Nephron (organoid): Measurements from ENCODE around the gene MPZL1.

Source experiments
- H3K27ac Mint-ChIP-seq, 3 experiments: 2 replicates each; pipeline ENCODE4 v1.8.0; 2020; ENCODE audit warnings: mixed read lengths in 3 of 3, mild to moderate bottlenecking in 2 of 3, moderate library complexity in 1 of 3
- H3K27me3 Mint-ChIP-seq: 2 replicates; pipeline ENCODE4 v1.8.0; 2021; ENCODE audit warnings: low read depth, mild to moderate bottlenecking, moderate library complexity, mixed read lengths
- H3K36me3 Mint-ChIP-seq: 2 replicates; pipeline ENCODE4 v1.8.0; 2020; ENCODE audit warnings: low read depth, mixed read lengths
- H3K4me1 Mint-ChIP-seq: 2 replicates; pipeline ENCODE4 v1.8.0; 2020; ENCODE audit warnings: mixed read lengths
- H3K4me3 Mint-ChIP-seq, 3 experiments: 2 replicates each; pipeline ENCODE4 v1.8.0; 2020; ENCODE audit warnings: mild to moderate bottlenecking in 3 of 3, mixed read lengths in 3 of 3, moderate library complexity in 2 of 3
- H3K9me3 Mint-ChIP-seq: 2 replicates; pipeline ENCODE4 v1.8.0; 2020; ENCODE audit warnings: mixed read lengths
- TF ChIP-seq, protein P1 (sequence below), 3 experiments: fragments of 200-600 bp; sonication (generic); IDR thresholded peaks; one replicate each; pipeline ENCODE4 v1.5.0; 2021; ENCODE audit warnings: antibody characterized with exemption in 3 of 3; ENCODE audit not compliant: unreplicated experiment in 3 of 3

The MPZL1 gene

GRCh38 chr1:167746013-167746672, 24.4 kb downstream of the MPZL1 start:
- Mint-ChIP-seq H3K27ac (peak overlapping the region; percentile 5 to 60 (median 15)), H3K27me3 (no peaks in the 10 kb centered on the region), H3K4me3 (no peak overlapping the region), H3K4me1 (peaks cover 49% of the 10 kb centered on the region), H3K9me3 (no peaks in the 10 kb centered on the region), H3K36me3 (peaks cover 10% of the 10 kb centered on the region)
- TF ChIP-seq, protein P1, sequence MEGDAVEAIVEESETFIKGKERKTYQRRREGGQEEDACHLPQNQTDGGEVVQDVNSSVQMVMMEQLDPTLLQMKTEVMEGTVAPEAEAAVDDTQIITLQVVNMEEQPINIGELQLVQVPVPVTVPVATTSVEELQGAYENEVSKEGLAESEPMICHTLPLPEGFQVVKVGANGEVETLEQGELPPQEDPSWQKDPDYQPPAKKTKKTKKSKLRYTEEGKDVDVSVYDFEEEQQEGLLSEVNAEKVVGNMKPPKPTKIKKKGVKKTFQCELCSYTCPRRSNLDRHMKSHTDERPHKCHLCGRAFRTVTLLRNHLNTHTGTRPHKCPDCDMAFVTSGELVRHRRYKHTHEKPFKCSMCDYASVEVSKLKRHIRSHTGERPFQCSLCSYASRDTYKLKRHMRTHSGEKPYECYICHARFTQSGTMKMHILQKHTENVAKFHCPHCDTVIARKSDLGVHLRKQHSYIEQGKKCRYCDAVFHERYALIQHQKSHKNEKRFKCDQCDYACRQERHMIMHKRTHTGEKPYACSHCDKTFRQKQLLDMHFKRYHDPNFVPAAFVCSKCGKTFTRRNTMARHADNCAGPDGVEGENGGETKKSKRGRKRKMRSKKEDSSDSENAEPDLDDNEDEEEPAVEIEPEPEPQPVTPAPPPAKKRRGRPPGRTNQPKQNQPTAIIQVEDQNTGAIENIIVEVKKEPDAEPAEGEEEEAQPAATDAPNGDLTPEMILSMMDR (IDR thresholded peaks at IDR 0.05; ENCODE audit: unreplicated experiment in 3 of 3) = no peak

GRCh38 chr1:167746988-167747655, 25.3 kb downstream of the MPZL1 start:
- peaks cover 10% of the 10 kb centered on the region for H3K36me3 Mint-ChIP-seq
- H3K27me3 Mint-ChIP-seq = no peaks in the 10 kb centered on the region
- peak overlapping the region in 2 of 3 experiments; percentile 15 to 60 for H3K27ac Mint-ChIP-seq
- peaks cover 54% of the 10 kb centered on the region for H3K4me1 Mint-ChIP-seq
- H3K4me3 Mint-ChIP-seq = no peak overlapping the region
- TF ChIP-seq, protein P1 (IDR thresholded peaks at IDR 0.05; ENCODE audit: unreplicated experiment in 3 of 3) = no peak
- H3K9me3 Mint-ChIP-seq = no peaks in the 10 kb centered on the region

- Mint-ChIP-seq H3K9me3 (no peaks in the 10 kb centered on the region), H3K27ac (no peak overlapping the region), H3K4me3 (no peak overlapping the region), H3K36me3 (peaks cover 4% of the 10 kb centered on the region), H3K4me1 (peaks cover 56% of the 10 kb centered on the region), H3K27me3 (no peaks in the 10 kb centered on the region)
- TF ChIP-seq, protein P1 (IDR thresholded peaks at IDR 0.05; ENCODE audit: unreplicated experiment in 3 of 3) = no peak
Measured at GRCh38 chr1:167747988-167748387, 26.2 kb downstream of the MPZL1 start.

DNA sequence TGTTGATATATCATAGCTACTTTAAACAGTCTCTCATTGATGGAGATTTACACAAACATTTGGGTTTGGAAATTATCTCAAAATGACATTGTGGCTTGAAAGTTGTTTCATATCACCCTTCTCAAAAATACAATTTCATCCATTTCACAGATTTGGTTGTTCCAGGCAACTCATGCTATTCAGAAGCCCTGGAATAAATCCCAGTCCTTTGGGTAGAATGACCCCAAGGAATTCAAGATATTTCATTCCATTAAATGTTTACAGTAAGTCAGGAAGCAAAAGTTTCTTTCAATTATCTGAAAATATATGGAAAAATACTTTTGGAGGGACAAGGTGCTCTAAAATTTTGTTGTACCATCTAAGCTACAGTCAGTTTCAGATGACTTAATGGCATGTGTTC, 27.1 kb downstream of the MPZL1 start:
- H3K27me3 Mint-ChIP-seq = no peaks in the 10 kb centered on the region
- no peaks in the 10 kb centered on the region for H3K36me3 Mint-ChIP-seq
- peak overlapping the region in 2 of 3 experiments; percentile 16 to 40 for H3K27ac Mint-ChIP-seq
- TF ChIP-seq, protein P1 (IDR thresholded peaks at IDR 0.05; ENCODE audit: unreplicated experiment in 3 of 3) = no peak
- H3K9me3 Mint-ChIP-seq = no peaks in the 10 kb centered on the region
- no peak overlapping the region for H3K4me3 Mint-ChIP-seq
- peaks cover 54% of the 10 kb centered on the region for H3K4me1 Mint-ChIP-seq

DNA sequence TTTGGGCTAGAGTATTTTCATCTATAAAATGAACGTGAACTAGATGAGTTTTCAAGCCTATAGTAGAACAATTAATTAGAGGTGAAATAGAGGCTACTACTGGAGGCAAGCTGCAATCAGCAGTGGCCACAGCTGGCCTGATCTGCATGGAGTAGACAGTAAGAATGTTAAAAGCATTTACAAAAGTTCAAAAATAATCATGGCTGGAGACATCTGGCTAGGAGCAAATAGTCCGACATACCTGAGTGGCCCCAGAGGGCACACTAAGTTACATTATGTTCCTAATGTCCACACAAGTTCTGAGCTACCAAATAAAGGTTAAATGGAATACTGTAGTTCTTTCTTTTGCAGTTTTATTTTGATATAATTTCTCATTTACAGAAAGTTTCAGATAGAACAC, 28.0 kb downstream of the MPZL1 start:
- H3K36me3 Mint-ChIP-seq = no peaks in the 10 kb centered on the region
- no peaks in the 10 kb centered on the region for H3K9me3 Mint-ChIP-seq
- H3K27ac Mint-ChIP-seq = peak overlapping the region in 1 of 3 experiments; percentile 16
- TF ChIP-seq, protein P1 (IDR thresholded peaks at IDR 0.05; ENCODE audit: unreplicated experiment in 3 of 3) = no peak
- no peaks in the 10 kb centered on the region for H3K27me3 Mint-ChIP-seq
- no peak overlapping the region for H3K4me3 Mint-ChIP-seq
- peaks cover 54% of the 10 kb centered on the region for H3K4me1 Mint-ChIP-seq
